Measurements from ENCODE around the gene CENPU.

The CENPU gene

GRCh38 chr4:184712322-184712721 is 21.6 kb downstream of the CENPU start:
- no peak for DNase-seq (ENCODE audit: low read depth)

- DNase-seq (ENCODE audit: low read depth), result no peak
Observed at GRCh38 chr4:184706453-184706852, 27.4 kb downstream of the CENPU start.

- DNase-seq (ENCODE audit: low read depth), result no peak
Observed at GRCh38 chr4:184705692-184706091, 28.2 kb downstream of the CENPU start.

GRCh38 chr4:184702114-184702513 is 31.8 kb downstream of the CENPU start:
- DNase-seq (ENCODE audit: low read depth), result no peak

GRCh38 chr4:184699941-184700340 is 34.0 kb downstream of the CENPU start:
- peak; percentile 25 for DNase-seq (ENCODE audit: low read depth)

GRCh38 chr4:184697956-184698355 is 35.9 kb downstream of the CENPU start:
- no peak for DNase-seq (ENCODE audit: low read depth)

GRCh38 chr4:184695178-184695896 is 38.6 kb downstream of the CENPU start:
- DNase-seq (ENCODE audit: low read depth), result no peak

- DNase-seq (ENCODE audit: low read depth), result no peak
Observed at GRCh38 chr4:184694412-184694956, 39.4 kb downstream of the CENPU start.

- peak; percentile 42 for DNase-seq (ENCODE audit: low read depth)
Observed at GRCh38 chr4:184693056-184693455, 40.8 kb downstream of the CENPU start.

- DNase-seq (ENCODE audit: low read depth), result no peak
Observed at GRCh38 chr4:184689681-184690080, 44.2 kb downstream of the CENPU start.

GRCh38 chr4:184688447-184688846 is 45.4 kb downstream of the CENPU start:
- peak; percentile 94 for DNase-seq (ENCODE audit: low read depth)

GRCh38 chr4:184688005-184688404 is 45.9 kb downstream of the CENPU start:
- no peak for DNase-seq (ENCODE audit: low read depth)

- peak; percentile 74 for DNase-seq (ENCODE audit: low read depth)
Observed at GRCh38 chr4:184684491-184685189, 49.3 kb downstream of the CENPU start.

GRCh38 chr4:184681916-184682315 is 52.0 kb downstream of the CENPU start:
- DNase-seq (ENCODE audit: low read depth), result no peak

GRCh38 chr4:184680698-184681097 is 53.2 kb downstream of the CENPU start:
- DNase-seq (ENCODE audit: low read depth), result no peak

GRCh38 chr4:184675821-184676492 is 57.9 kb downstream of the CENPU start:
- no peak for DNase-seq (ENCODE audit: low read depth)

- no peak for DNase-seq (ENCODE audit: low read depth)
Observed at GRCh38 chr4:184675018-184675417, 58.9 kb downstream of the CENPU start.

GRCh38 chr4:184674011-184674410 is 59.9 kb downstream of the CENPU start:
- DNase-seq (ENCODE audit: low read depth), result no peak

GRCh38 chr4:184672741-184673140 is 61.2 kb downstream of the CENPU start:
- no peak for DNase-seq (ENCODE audit: low read depth)

GRCh38 chr4:184671101-184671500 is 62.8 kb downstream of the CENPU start:
- no peak for DNase-seq (ENCODE audit: low read depth)

- no peak for DNase-seq (ENCODE audit: low read depth)
Observed at GRCh38 chr4:184669251-184669650, 64.6 kb downstream of the CENPU start.

GRCh38 chr4:184668511-184669114 is 65.3 kb downstream of the CENPU start:
- DNase-seq (ENCODE audit: low read depth), result peak; percentile 53
